GM13976 (cell line): ENCODE measurements around the gene STK39.

ENCODE experiments used
- DNase-seq: peaks from one replicate; pipeline ENCODE4 v3.0.0; 2012; ENCODE audit warnings: low spot score
- CTCF ChIP-seq: IDR thresholded peaks from 2 replicates; pipeline ENCODE4 v1.5.1; 2012; ENCODE audit warnings: borderline replicate concordance, mild to moderate bottlenecking; ENCODE audit not compliant: insufficient read depth; ENCODE audit errors: extremely low read depth, missing control alignments, control extremely low read depth
- in situ Hi-C: fragments of 300-500 bp; cut with MboI; formaldehyde crosslinking; loops from one replicate; pipeline ENCODE4 v1.12.0; 2022; ENCODE audit warnings: low sequenced_read_pairs, mixed read lengths, inconsistent platforms; ENCODE audit not compliant: unreplicated experiment

The STK39 gene

GRCh38 chr2:168157070-168157469 lies 90.3 kb downstream of the STK39 start:
- no peak for DNase-seq
- no peak for TF ChIP-seq CTCF
- in situ Hi-C loops: no loop called here

- in situ Hi-C loops: no loop called here
- no peak for DNase-seq
- TF ChIP-seq CTCF: no peak
Measured at GRCh38 chr2:168156661-168157060, 90.7 kb downstream of the STK39 start.

- in situ Hi-C loops: no loop called here
- TF ChIP-seq CTCF: no peak
Measured at GRCh38 chr2:168155680-168156079, 91.7 kb downstream of the STK39 start.

GRCh38 chr2:168155046-168155445 lies 92.3 kb downstream of the STK39 start:
- no peak for DNase-seq
- in situ Hi-C loops: no loop called here
- TF ChIP-seq CTCF: no peak

More at GRCh38 chr2:168155680-168156079, 91.7 kb downstream of the STK39 start:
- no peak for DNase-seq

GRCh38 chr2:168152902-168153530 lies 94.4 kb downstream of the STK39 start:
- TF ChIP-seq CTCF: no peak
- no peak for DNase-seq
- in situ Hi-C loops: no loop called here

GRCh38 chr2:168149986-168150385 lies 97.4 kb downstream of the STK39 start:
- DNase-seq: no peak
- no peak for TF ChIP-seq CTCF
- in situ Hi-C loops: loop anchor here (25.0 kb wide), 1 partner anchor 762 kb away; the partner anchor contains the start of gene G6PC2
